HEK293T (cell line): ENCODE measurements around the gene CLIP1.

ENCODE experiments used
- CTCF ChIA-PET: fragments of 350-600 bp; formaldehyde crosslinking; extraction: SDS; loops from one replicate; lab custom pipeline; 2021; ENCODE audit warnings: antibody characterized with exemption, inconsistent platforms; lab: Yijun Ruan, JAX
- POLR2A ChIA-PET: fragments of 350-600 bp; formaldehyde crosslinking; extraction: SDS; loops from one replicate; lab custom pipeline; 2020; ENCODE audit warnings: antibody characterized with exemption, inconsistent platforms; lab: Yijun Ruan, JAX
- DNase-seq: peaks from one replicate; pipeline ENCODE4 v3.0.0; 2012; ENCODE audit warnings: mixed read lengths; ENCODE audit errors: extremely low spot score
- ARNT ChIP-seq: fragments of 450-650 bp; IDR thresholded peaks from 2 replicates; pipeline ENCODE4 v1.6.1; 2017; ENCODE audit warnings: mild to moderate bottlenecking
- BHLHE40 ChIP-seq: fragments of 450-650 bp; IDR thresholded peaks from 2 replicates; pipeline ENCODE4 v1.6.1; 2016; ENCODE audit warnings: mild to moderate bottlenecking, moderate library complexity, borderline replicate concordance
- CTBP1 ChIP-seq: fragments of 450-650 bp; IDR thresholded peaks from 2 replicates; pipeline ENCODE4 v1.6.1; 2016; ENCODE audit warnings: borderline replicate concordance
- ELF4 ChIP-seq: fragments of 450-650 bp; IDR thresholded peaks from 2 replicates; pipeline ENCODE4 v1.6.1; 2017; ENCODE audit warnings: antibody characterized with exemption
- FOXA1 ChIP-seq: fragments of 450-650 bp; IDR thresholded peaks from 2 replicates; pipeline ENCODE4 v1.6.1; 2016; ENCODE audit warnings: mild to moderate bottlenecking
- FOXK2 ChIP-seq: fragments of 450-650 bp; IDR thresholded peaks from 2 replicates; pipeline ENCODE4 v1.6.1; 2016; ENCODE audit warnings: mild to moderate bottlenecking
- FOXM1 ChIP-seq: fragments of 450-650 bp; IDR thresholded peaks from 2 replicates; pipeline ENCODE4 v1.6.1; 2017; ENCODE audit warnings: mild to moderate bottlenecking, borderline replicate concordance
- HDGF ChIP-seq: fragments of 450-650 bp; IDR thresholded peaks from 2 replicates; pipeline ENCODE4 v1.6.1; 2017; ENCODE audit warnings: antibody characterized with exemption, borderline replicate concordance
- L3MBTL2 ChIP-seq: fragments of 450-650 bp; conservative IDR thresholded peaks from 2 replicates; pipeline ENCODE4 v1.6.1; 2016; ENCODE audit warnings: mild to moderate bottlenecking
- LEF1 ChIP-seq: fragments of 450-650 bp; IDR thresholded peaks from 2 replicates; pipeline ENCODE4 v1.6.1; 2017; ENCODE audit warnings: mild to moderate bottlenecking, borderline replicate concordance
- NFRKB ChIP-seq: fragments of 450-650 bp; IDR thresholded peaks from 2 replicates; pipeline ENCODE4 v1.6.1; 2016; ENCODE audit warnings: mild to moderate bottlenecking, moderate library complexity
- PKNOX1 ChIP-seq: fragments of 450-650 bp; IDR thresholded peaks from 2 replicates; pipeline ENCODE4 v1.6.1; 2016
- SP1 ChIP-seq: fragments of 450-650 bp; IDR thresholded peaks from 2 replicates; pipeline ENCODE4 v1.6.1; 2017
- SUZ12 ChIP-seq: fragments of 450-650 bp; IDR thresholded peaks from 2 replicates; pipeline ENCODE4 v1.6.1; 2016; ENCODE audit warnings: mild to moderate bottlenecking
- TARDBP ChIP-seq: fragments of 450-650 bp; IDR thresholded peaks from 2 replicates; pipeline ENCODE4 v1.6.1; 2016
- ZNF384 ChIP-seq: fragments of 450-650 bp; IDR thresholded peaks from 2 replicates; pipeline ENCODE4 v1.6.1; 2016

The CLIP1 gene

GRCh38 chr12:122226366-122227125, 195.9 kb downstream of the CLIP1 start:
- ChIA-PET CTCF (no interaction called here), POLR2A (interaction anchor here (0.8 to 1.7 kb wide), 5 partner anchors 9 to 39 kb away, joined by 3 to 7 read pairs (median 3); partner anchors contain the start of gene VPS33A)
- DNase-seq: no peak
- TF ChIP-seq L3MBTL2: peak; percentile 88
- TF ChIP-seq LEF1: no peak

- TF ChIP-seq CTBP1 (no peak), HDGF (peak; percentile 98; the same call in 1 of the 2 replicates), ARNT (no peak), FOXM1 (no peak), SP1 (no peak), LEF1 (no peak), BHLHE40 (no peak), L3MBTL2 (no peak), ZNF384 (no peak), ELF4 (0 out of 2 replicates have a peak, but pooled peaks have one; percentile 18), SUZ12 (no peak), FOXA1 (no peak), PKNOX1 (peak; percentile 83), FOXK2 (no peak), TARDBP (no peak), NFRKB (no peak)
- ChIA-PET POLR2A (interaction anchor here (0.8 to 1.7 kb wide), 5 partner anchors 9 to 40 kb away, joined by 3 to 7 read pairs (median 3); partner anchors contain the start of gene VPS33A), CTCF (no interaction called here)
- DNase-seq: peak; percentile 99
Measured at GRCh38 chr12:122225683-122226365, 196.6 kb downstream of the CLIP1 start, which contains the start of gene DIABLO. TSS of gene DIABLO (minus strand) at chr12:122226052. CDS start at chr12:122226014, 38 bp downstream.
